Dermis blood vessel endothelial cell (primary cell): ENCODE measurements around the gene PADI4. TPM values are rescaled to one million over a fixed set of nuclear protein-coding genes. Genes with fewer than 3 reads are reported as not detected.
A peak's percentile ranks its signal among the peaks of the same experiment; 100 is the strongest.
"Not testable (repeated sequence)": the region's sequence is repeated elsewhere in the genome, so short reads cannot be mapped to it uniquely, and the experiment has no call there.

Experiments
- DNase-seq: peaks from one replicate; pipeline ENCODE4 v3.0.0; 2010
- total RNA-seq: library from RNA; depleted of rRNA; stranded (reverse); fragments of >200 nt; gene quantifications from 2 replicates; pipeline ENCODE4 v1.2.3, GENCODE V29; 2014

The PADI4 gene
- total RNA-seq, 1 donor from 2014 or later = not detected

- no peak for DNase-seq
These were observed 92.8 kb downstream of the PADI4 start for GRCh38 chr1:17400725-17401341.

GRCh38 chr1:17401841-17402240 lies 93.8 kb downstream of the PADI4 start:
- no peak for DNase-seq

GRCh38 chr1:17403081-17403480 lies 95.1 kb downstream of the PADI4 start:
- no peak for DNase-seq

GRCh38 chr1:17404034-17404684 lies 96.2 kb downstream of the PADI4 start:
- no peak for DNase-seq

- no peak for DNase-seq
These were observed 96.8 kb downstream of the PADI4 start for GRCh38 chr1:17404820-17405219.

- DNase-seq = peak; percentile 77
These were observed 98.1 kb downstream of the PADI4 start for GRCh38 chr1:17405898-17406759.

GRCh38 chr1:17406760-17407475 lies 98.9 kb downstream of the PADI4 start:
- not testable (repeated sequence) for DNase-seq

GRCh38 chr1:17407786-17408514 lies 100.0 kb downstream of the PADI4 start:
- DNase-seq = not testable (repeated sequence)

GRCh38 chr1:17409391-17409811 lies 101.4 kb downstream of the PADI4 start:
- DNase-seq = no peak

- DNase-seq = no peak
These were observed 104.3 kb downstream of the PADI4 start for GRCh38 chr1:17412093-17412870.

Other genes starting within 250 kb of the PADI4 start
- 0.17 and 0.19 TPM in 2 replicates for gene PADI2, start 188.7 kb upstream of the PADI4 start, total RNA-seq
- 0.05 and 0.85 TPM in 2 replicates for gene PADI1, start 103.1 kb upstream of the PADI4 start, total RNA-seq
- gene PADI3, start 59.1 kb upstream of the PADI4 start, total RNA-seq = not detected in 2 replicates
- not detected in 2 replicates for gene PADI6, start 64.0 kb downstream of the PADI4 start, total RNA-seq
- 118 and 122 TPM in 2 replicates for gene RCC2, start 131.5 kb downstream of the PADI4 start, total RNA-seq
- 0.70 and 0.85 TPM in 2 replicates for gene ARHGEF10L, start 231.5 kb downstream of the PADI4 start, total RNA-seq